Large intestine (tissue), 3 donors: ENCODE results near the gene GRAMD4. TPM values are rescaled to one million over a fixed set of nuclear protein-coding genes. Genes with fewer than 3 reads are reported as not detected.
A peak's percentile ranks its signal among the peaks of the same experiment; 100 is the strongest.
"Not testable (repeated sequence)": the region's sequence is repeated elsewhere in the genome, so short reads cannot be mapped to it uniquely, and the experiment has no call there.

Source experiments
- DNase-seq, 2 donors: peaks; one replicate each; pipeline versions ENCODE4 v3.0.0 to v3.0.0-alpha.2; 2013
- H3K27ac ChIP-seq: one replicate; pipeline ENCODE4 v1.5.1; 2013; ENCODE audit warnings: low read length
- H3K27me3 ChIP-seq: 2 replicates; pipeline ENCODE4 v1.6.1; 2013; ENCODE audit warnings: low read length; ENCODE audit not compliant: control insufficient read depth, insufficient read depth
- H3K36me3 ChIP-seq: 2 replicates; pipeline ENCODE4 v1.6.1; 2013; ENCODE audit warnings: low read length; ENCODE audit not compliant: control insufficient read depth, insufficient read depth
- H3K4me1 ChIP-seq: one replicate; pipeline ENCODE4 v1.6.1; 2013; ENCODE audit warnings: low read length; ENCODE audit not compliant: control insufficient read depth, insufficient read depth
- H3K4me3 ChIP-seq: one replicate; pipeline ENCODE4 v1.5.1; 2013; ENCODE audit warnings: low read length
- H3K9me3 ChIP-seq: one replicate; pipeline ENCODE4 v1.6.1; 2013; ENCODE audit warnings: mild to moderate bottlenecking, low read depth, low read length, moderate library complexity; ENCODE audit not compliant: control insufficient read depth
- WGBS: methylation state at CpG from one replicate; pipeline ENCODE4 v1.1.5; 2013; ENCODE audit warnings: low lambda C conversion rate; ENCODE audit not compliant: insufficient coverage; 5-methylcytosine and 5-hydroxymethylcytosine counted together
- polyA plus RNA-seq: library from polyadenylated mRNA; unstranded; fragments of 120-200 nt; gene quantifications from one replicate; pipeline ENCODE4 v1.2.1, GENCODE V29; 2013

GRAMD4 gene
- polyA plus RNA-seq, 1 donor: 40.5 TPM

DNA sequence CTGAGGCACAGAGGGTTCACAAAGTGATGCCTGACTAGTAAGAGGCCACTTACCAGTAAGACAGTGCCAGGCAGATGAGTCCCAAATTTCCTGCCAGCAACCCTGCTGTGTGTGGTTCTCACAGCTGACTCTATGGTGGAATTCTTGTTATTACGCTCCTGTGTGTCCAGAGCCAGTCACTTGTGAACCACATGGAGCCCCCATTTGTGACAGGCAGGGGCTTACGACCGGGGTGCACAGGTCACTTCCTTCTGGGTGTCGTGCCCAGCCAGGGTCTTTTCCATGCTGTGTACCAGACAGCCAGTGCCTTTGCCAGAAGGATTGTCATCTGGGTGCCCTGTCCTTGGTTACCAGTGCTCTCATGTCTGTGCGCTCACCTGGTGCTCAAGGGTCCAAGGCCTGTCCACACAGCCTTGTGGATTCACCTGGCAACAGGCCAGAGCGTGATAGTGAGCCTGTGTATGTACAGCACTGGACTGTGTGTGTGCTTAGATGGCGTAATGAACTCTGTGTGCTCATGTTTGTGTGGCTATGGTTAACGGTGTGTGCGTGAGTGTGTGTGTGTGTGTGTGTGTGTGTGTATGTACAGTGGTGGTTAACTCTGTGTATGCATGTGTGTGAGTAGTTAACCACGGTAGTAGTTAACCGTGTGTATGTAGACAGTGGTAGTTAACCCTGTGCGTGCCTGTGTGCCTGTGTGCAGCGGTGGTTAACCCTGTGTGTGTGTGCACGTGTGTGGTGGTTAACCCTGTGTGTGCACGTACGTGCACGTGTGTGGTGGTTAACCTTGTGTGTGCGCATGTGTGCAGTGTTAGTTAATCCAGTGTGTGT is 18.6 kb downstream of the GRAMD4 start:
- DNase-seq: peak; percentile 93 to 96
- H3K4me1 ChIP-seq: peaks cover 43% of the 10 kb centered on the region
- H3K4me3 ChIP-seq: no peak overlapping the region
- peaks cover 22% of the 10 kb centered on the region for H3K36me3 ChIP-seq
- H3K27me3 ChIP-seq: no peaks in the 10 kb centered on the region
- no peaks in the 10 kb centered on the region for H3K9me3 ChIP-seq
- no CpG with 5 or more reads among the region's 18 CpGs for WGBS
- peak overlapping the region; percentile 77 for H3K27ac ChIP-seq

DNA sequence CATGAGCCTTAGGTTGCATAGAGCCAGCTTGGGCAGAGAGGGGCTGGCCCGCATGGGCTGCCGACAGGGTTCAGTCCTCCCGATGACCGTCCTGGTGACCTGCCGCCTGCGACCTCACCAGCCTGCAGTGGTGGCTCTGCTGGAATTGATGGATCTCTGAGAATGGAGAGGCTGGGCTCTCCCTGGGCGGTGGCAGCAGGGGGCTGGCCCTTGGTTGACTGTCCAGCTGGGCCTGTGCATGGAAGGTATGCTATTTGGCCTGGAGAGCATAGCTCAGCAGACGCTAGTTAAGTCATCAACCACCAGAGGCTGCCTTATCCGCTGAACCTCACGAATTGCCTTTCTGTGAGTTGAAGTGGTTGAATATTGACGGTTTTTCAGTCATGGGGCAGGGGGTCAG is 19.7 kb downstream of the GRAMD4 start:
- H3K36me3 ChIP-seq: peaks cover 22% of the 10 kb centered on the region
- H3K9me3 ChIP-seq: no peaks in the 10 kb centered on the region
- no peak for DNase-seq
- H3K4me1 ChIP-seq: peaks cover 38% of the 10 kb centered on the region
- no peak overlapping the region for H3K4me3 ChIP-seq
- WGBS: no CpG with 5 or more reads among the region's 11 CpGs
- H3K27ac ChIP-seq: peak overlapping the region; percentile 49
- H3K27me3 ChIP-seq: no peaks in the 10 kb centered on the region

DNA sequence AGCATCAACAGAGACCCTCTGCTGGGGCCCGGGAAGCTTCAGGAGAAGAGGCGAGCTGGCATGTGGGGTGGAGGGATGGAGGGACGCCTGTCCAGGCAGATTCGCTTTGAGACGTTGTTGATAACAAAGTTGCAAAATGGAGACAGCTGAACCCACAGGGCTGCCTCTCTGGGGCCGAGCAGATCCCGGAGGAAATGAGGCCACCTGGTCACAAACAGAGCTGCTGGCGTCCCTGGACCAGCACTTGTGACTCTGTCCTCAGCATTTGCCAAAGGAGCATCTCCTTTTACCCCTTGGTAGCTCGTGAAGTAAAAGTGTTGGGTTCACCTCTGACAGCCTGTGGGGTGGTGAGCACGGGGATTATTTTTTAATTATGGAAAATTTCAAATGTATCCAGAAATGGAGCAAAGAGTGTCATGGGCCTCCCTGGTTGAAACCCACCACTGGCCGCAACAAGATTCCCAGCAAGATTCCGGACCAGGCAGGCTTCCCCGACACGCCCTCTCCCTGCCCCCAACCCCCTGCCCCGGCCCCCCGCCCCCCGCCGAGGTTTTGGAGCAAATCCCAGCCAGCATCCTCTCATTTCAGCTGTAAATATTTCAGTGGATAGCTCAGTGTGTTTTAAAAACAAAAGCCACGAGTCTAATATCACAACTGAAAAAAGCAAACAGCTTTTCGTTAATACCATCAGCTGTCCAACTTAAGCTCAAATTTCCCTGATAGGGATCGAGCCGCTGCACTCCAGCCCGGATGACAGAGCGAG is 20.3 kb downstream of the GRAMD4 start:
- Histone ChIP-seq H3K27me3 (no peaks in the 10 kb centered on the region), H3K9me3 (no peaks in the 10 kb centered on the region), H3K4me3 (no peak overlapping the region), H3K4me1 (peaks cover 39% of the 10 kb centered on the region), H3K36me3 (peaks cover 22% of the 10 kb centered on the region), H3K27ac (peak overlapping the region; percentile 49)
- no peak for DNase-seq
- WGBS: no CpG with 5 or more reads among the region's 24 CpGs

DNA sequence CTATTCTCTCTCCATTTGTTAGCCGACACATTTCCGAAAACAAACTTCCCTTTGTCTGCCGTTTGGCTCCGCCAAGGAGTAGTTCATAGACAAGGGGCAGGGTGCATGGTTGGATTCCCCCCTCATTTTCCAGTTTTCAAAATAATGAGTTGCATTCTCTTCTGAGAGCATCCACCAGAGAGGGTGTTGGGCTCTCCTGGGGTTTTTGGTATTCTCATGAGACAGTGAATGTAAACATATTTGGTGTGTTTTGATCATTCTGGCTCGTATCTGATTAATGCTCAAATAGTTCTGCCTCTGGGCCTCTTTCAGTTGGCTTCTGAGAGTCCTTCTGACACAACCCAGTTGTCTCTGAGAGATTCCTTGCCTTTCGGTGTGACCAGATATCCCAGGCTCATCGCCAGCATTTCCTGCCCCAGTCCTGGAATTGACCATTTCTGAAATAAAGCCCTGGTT is 21.7 kb downstream of the GRAMD4 start:
- H3K4me3 ChIP-seq: no peak overlapping the region
- no peaks in the 10 kb centered on the region for H3K27me3 ChIP-seq
- WGBS: no CpG with 5 or more reads among the region's 7 CpGs
- no peak for DNase-seq
- H3K9me3 ChIP-seq: no peaks in the 10 kb centered on the region
- no peak overlapping the region for H3K27ac ChIP-seq
- peaks cover 49% of the 10 kb centered on the region for H3K4me1 ChIP-seq
- peaks cover 19% of the 10 kb centered on the region for H3K36me3 ChIP-seq

DNA sequence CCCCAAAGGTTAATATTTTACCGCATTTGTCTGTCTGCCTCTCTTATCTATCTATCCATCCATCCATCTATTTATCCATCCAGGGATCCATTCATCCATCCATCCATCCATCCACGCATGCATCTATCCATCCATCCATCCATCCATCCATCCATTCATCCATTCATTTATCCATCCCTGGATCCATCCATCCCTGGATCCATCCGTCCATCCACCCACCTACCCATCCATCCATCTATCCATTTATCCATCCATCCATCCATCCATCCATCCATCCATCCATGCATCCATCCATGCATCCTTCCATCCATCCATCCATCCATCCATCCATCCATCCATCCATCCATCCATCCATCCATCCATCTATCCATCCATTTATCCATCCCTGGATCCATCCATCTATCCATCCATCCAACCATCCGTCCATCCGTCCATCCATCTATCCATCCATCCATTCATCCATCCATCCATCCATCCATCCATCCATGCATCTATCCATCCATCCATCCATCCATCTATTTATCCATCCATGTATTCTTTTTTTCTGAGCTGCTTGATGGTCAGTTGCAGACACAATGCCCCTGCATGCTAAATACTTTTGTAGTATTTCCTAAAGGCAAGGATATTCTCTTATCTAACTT is 22.8 kb downstream of the GRAMD4 start:
- Histone ChIP-seq H3K4me1 (peaks cover 53% of the 10 kb centered on the region), H3K36me3 (peaks cover 18% of the 10 kb centered on the region)
- 94% methylated on average over 5 of the region's 5 CpGs for WGBS
- not testable (repeated sequence) for H3K27ac ChIP-seq, H3K27me3 ChIP-seq, DNase-seq, H3K9me3 ChIP-seq, H3K4me3 ChIP-seq

DNA sequence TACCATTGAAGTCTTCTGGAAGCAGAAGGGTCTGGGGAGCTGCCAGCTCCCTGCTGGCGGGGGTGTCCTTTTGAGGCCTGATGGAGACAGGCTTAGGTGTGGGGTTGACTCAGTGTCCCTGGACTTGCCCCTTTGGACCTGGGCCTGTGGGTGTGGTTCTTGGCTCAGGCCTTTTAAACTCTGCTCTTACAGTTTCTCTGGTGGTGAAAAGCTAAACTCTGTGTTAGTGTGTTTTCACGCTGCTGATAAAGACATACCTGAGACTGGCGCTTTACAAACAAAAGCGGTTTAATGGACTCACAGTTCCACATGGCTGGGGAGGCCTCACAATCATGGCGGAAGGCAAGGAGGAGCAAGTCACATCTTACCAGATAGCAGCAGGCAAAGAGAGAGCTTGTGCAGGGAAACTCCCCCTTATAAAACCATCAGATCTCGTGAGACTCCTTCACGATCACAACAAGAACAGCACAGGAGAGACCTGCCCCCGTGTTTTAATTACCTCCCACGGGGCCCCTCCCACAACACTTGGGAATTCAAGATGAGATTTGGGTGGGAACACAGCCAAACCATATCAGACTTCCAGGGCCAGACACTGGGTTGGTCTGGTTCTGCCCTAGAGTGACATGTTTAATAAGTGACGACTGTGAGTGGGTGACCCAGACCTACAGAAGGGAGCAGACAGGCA is 26.5 kb downstream of the GRAMD4 start:
- Histone ChIP-seq H3K4me3 (no peak overlapping the region), H3K4me1 (peaks cover 41% of the 10 kb centered on the region), H3K27ac (peak overlapping the region; percentile 73), H3K9me3 (peaks cover 17% of the 10 kb centered on the region), H3K36me3 (peaks cover 9% of the 10 kb centered on the region), H3K27me3 (no peaks in the 10 kb centered on the region)
- DNase-seq: peak; percentile 86 to 91
- no CpG with 5 or more reads among the region's 10 CpGs for WGBS

DNA sequence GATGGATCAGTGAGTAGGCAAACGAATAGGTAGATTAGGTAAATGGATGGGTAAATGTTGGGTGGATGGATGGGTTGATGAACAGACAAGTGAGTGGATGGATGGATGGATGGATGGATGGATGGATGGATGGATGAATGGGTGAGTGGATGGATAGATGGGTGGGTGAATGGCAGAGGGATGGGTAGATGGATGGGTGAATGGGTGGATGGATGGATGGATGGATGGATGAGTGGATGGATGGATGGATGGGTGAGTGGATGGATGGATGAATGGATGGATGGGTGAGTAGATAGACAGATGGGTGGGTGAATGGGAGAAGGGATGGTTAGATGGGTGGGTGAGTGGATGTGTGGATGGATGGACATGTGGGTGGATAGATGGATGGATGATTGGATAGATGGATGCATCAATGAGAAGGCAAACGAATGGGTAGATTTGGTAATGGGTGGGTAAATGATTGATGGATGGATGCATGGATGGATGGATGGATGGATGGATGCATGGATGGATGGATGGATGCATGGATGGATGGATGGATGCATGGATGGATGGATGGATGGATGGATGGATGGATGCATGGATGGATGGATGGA is 28.1 kb downstream of the GRAMD4 start:
- DNase-seq, H3K4me3 ChIP-seq, H3K27ac ChIP-seq, H3K27me3 ChIP-seq, H3K36me3 ChIP-seq: not testable (repeated sequence)
- Histone ChIP-seq H3K9me3 (peaks cover 20% of the 10 kb centered on the region), H3K4me1 (peaks cover 55% of the 10 kb centered on the region)
- 93% methylated on average over 2 of the region's 2 CpGs for whole genome bisulfite sequencing

DNA sequence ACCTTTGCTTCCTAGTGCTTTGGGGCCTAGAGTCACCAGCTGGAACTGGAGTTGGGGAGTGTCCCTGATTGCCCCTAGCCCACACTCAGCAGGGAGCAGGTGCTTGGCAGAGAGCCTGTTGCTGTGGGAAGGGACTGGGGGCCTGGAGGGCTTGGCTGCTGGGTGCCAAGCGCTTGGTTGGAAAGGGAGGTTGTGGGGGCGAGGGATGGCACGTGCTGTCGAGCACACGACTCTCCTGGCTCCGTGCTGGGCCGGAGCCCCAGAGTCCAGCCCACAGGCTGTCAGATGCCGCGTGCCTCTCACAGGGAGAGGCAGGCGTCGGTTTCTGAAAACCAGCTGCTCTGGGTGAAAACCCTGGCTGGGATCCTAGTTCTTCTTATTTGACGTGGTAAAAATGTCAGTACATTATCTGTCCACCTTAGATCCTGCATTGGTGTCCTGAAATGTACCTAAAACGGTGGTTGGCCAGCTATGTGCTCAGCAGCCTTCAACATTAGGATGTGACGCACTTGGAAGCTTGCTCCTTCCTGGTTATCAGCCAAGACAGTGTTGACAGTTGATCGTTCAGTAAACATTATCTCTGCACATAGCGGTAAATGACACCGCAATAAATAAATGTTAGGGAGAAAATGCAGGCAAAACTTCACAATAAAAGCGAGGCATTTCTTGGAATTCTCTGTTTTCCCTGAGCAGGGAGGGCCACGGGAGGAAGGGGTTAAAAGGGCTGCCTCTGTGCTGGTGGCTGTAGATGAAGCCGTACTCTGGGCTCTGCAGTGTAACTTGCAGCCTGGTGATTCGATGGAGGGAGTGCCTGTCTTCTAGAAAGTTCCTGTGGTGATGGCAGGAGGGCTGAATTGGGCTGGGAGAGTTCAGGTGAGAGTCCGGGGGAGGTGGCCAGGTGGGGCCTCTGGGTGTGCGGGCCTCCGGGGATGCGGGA is 29.2 kb downstream of the GRAMD4 start:
- no peaks in the 10 kb centered on the region for H3K27me3 ChIP-seq
- no peak overlapping the region for H3K4me3 ChIP-seq
- peaks cover 65% of the 10 kb centered on the region for H3K4me1 ChIP-seq
- WGBS: no CpG with 5 or more reads among the region's 25 CpGs
- DNase-seq: peak in 1 of 2 donors; percentile 66
- H3K27ac ChIP-seq: peak overlapping the region; percentile 36
- peaks cover 20% of the 10 kb centered on the region for H3K9me3 ChIP-seq
- peaks cover 5% of the 10 kb centered on the region for H3K36me3 ChIP-seq
